H9 (cell line): ENCODE results near the gene CD46. TPM values are rescaled to one million over a fixed set of nuclear protein-coding genes. Genes with fewer than 3 reads are reported as not detected.

Experiments used
- DNase-seq: peaks from one replicate; pipeline ENCODE4 v3.0.0-alpha.2; 2017
- H2AFZ ChIP-seq: one replicate; pipeline ENCODE4 v1.6.1; 2013; ENCODE audit warnings: mild to moderate bottlenecking, low read length, control low read depth, moderate library complexity
- H2AK5ac ChIP-seq: 2 replicates; pipeline ENCODE4 v1.6.1; 2013; ENCODE audit warnings: low read length, control low read depth, mixed read lengths; ENCODE audit not compliant: insufficient read length
- H2BK120ac ChIP-seq: one replicate; pipeline ENCODE4 v1.6.1; 2013; ENCODE audit warnings: low read depth, mild to moderate bottlenecking, low read length, control low read depth, inconsistent platforms; ENCODE audit not compliant: poor library complexity, severe bottlenecking
- H2BK12ac ChIP-seq: 2 replicates; pipeline ENCODE4 v1.6.1; 2013; ENCODE audit warnings: low read length, control low read depth, mixed read lengths, low read depth; ENCODE audit not compliant: insufficient read length
- H2BK15ac ChIP-seq: 2 replicates; pipeline ENCODE4 v1.6.1; 2013; ENCODE audit warnings: low read depth, low read length, control low read depth
- H2BK20ac ChIP-seq: one replicate; pipeline ENCODE4 v1.6.1; 2013; ENCODE audit warnings: low read depth, mild to moderate bottlenecking, low read length, control low read depth, inconsistent platforms; ENCODE audit not compliant: poor library complexity, severe bottlenecking
- H2BK5ac ChIP-seq: 2 replicates; pipeline ENCODE4 v1.6.1; 2013; ENCODE audit warnings: low read length, control low read depth, mixed read lengths; ENCODE audit not compliant: insufficient read length
- H3K14ac ChIP-seq: 2 replicates; pipeline ENCODE4 v1.6.1; 2013; ENCODE audit warnings: low read length, control low read depth; ENCODE audit not compliant: insufficient read depth
- H3K18ac ChIP-seq: 2 replicates; pipeline ENCODE4 v1.6.1; 2013; ENCODE audit warnings: low read depth, mild to moderate bottlenecking, mixed read lengths, low read length, control low read depth; ENCODE audit not compliant: insufficient read length
- H3K23ac ChIP-seq: 2 replicates; pipeline ENCODE4 v1.6.1; 2013; ENCODE audit warnings: low read length, control low read depth, mixed read lengths, low read depth; ENCODE audit not compliant: insufficient read length
- H3K23me2 ChIP-seq: 2 replicates; pipeline ENCODE4 v1.6.1; 2013; ENCODE audit warnings: low read depth, mild to moderate bottlenecking, mixed read lengths, low read length, control low read depth; ENCODE audit not compliant: insufficient read length, poor library complexity, severe bottlenecking
- H3K27ac ChIP-seq: 2 replicates; pipeline ENCODE4 v1.5.1; 2013; ENCODE audit warnings: low read length, control low read depth, mixed read lengths, low read depth; ENCODE audit not compliant: insufficient read length
- H3K27me3 ChIP-seq: 2 replicates; pipeline ENCODE4 v1.6.1; 2013; ENCODE audit warnings: low read length, control low read depth, inconsistent platforms; ENCODE audit not compliant: insufficient read depth
- H3K4ac ChIP-seq: 2 replicates; pipeline ENCODE4 v1.6.1; 2013; ENCODE audit warnings: low read depth, mild to moderate bottlenecking, control low read depth, inconsistent platforms, low read length, moderate library complexity
- H3K4me1 ChIP-seq: 2 replicates; pipeline ENCODE4 v1.6.1; 2013; ENCODE audit warnings: low read length, control low read depth, inconsistent platforms; ENCODE audit not compliant: insufficient read depth
- H3K4me2 ChIP-seq: 2 replicates; pipeline ENCODE4 v1.6.1; 2013; ENCODE audit warnings: low read length, control low read depth, mixed read lengths; ENCODE audit not compliant: insufficient read length, insufficient read depth
- H3K56ac ChIP-seq: 2 replicates; pipeline ENCODE4 v1.6.1; 2013; ENCODE audit warnings: low read depth, mild to moderate bottlenecking, mixed read lengths, low read length, control low read depth; ENCODE audit not compliant: insufficient read length
- H3K79me1 ChIP-seq: 2 replicates; pipeline ENCODE4 v1.6.1; 2013; ENCODE audit warnings: low read depth, mild to moderate bottlenecking, moderate library complexity, low read length, control low read depth, inconsistent platforms; ENCODE audit not compliant: insufficient read depth, poor library complexity, severe bottlenecking
- H3K79me2 ChIP-seq: 2 replicates; pipeline ENCODE4 v1.6.1; 2013; ENCODE audit warnings: low read length, control low read depth, inconsistent platforms; ENCODE audit not compliant: insufficient read depth
- H3K9ac ChIP-seq: 2 replicates; pipeline ENCODE4 v1.6.1; 2013; ENCODE audit warnings: low read length, control low read depth, mixed read lengths; ENCODE audit not compliant: insufficient read length; ENCODE audit errors: extremely low read depth
- H3K9me3 ChIP-seq: one replicate; pipeline ENCODE4 v1.6.1; 2013; ENCODE audit warnings: low read depth, low read length, inconsistent platforms; ENCODE audit not compliant: control insufficient read depth
- H3T11ph ChIP-seq: one replicate; pipeline ENCODE4 v1.6.1; 2013; ENCODE audit warnings: mild to moderate bottlenecking, low read length, control low read depth, inconsistent platforms
- H4K20me1 ChIP-seq: one replicate; pipeline ENCODE4 v1.6.1; 2013; ENCODE audit not compliant: control insufficient read depth, insufficient read length, insufficient read depth
- H4K5ac ChIP-seq: 2 replicates; pipeline ENCODE4 v1.6.1; 2013; ENCODE audit warnings: low read depth, mild to moderate bottlenecking, mixed read lengths, low read length, control low read depth; ENCODE audit not compliant: insufficient read length
- H4K8ac ChIP-seq: replicated peaks from 2 replicates; pipeline ENCODE4 v1.6.1; 2013; ENCODE audit warnings: low read length, control low read depth, mixed read lengths, low read depth; ENCODE audit not compliant: insufficient read length
- H4K91ac ChIP-seq: 2 replicates; pipeline ENCODE4 v1.6.1; 2013; ENCODE audit warnings: low read depth, mild to moderate bottlenecking, moderate library complexity, mixed read lengths, low read length, control low read depth; ENCODE audit not compliant: insufficient read length
- H3K27ac Mint-ChIP-seq, 3 experiments: 2 replicates in 2 of 3; 3 replicates in 1 of 3; pipeline ENCODE4 v1.8.0; 2020 to 2021; ENCODE audit warnings: mixed read lengths in 3 of 3, mild to moderate bottlenecking in 1 of 3, moderate library complexity in 1 of 3
- H3K27me3 Mint-ChIP-seq: 2 replicates; pipeline ENCODE4 v1.8.0; 2021; ENCODE audit warnings: low read depth, mild to moderate bottlenecking, moderate library complexity, mixed read lengths
- H3K36me3 Mint-ChIP-seq, 3 experiments: 2 replicates in 2 of 3; 3 replicates in 1 of 3; pipeline ENCODE4 v1.8.0; 2020 to 2021; ENCODE audit warnings: low read depth in 3 of 3, mixed read lengths in 3 of 3; ENCODE audit not compliant: insufficient read depth in 1 of 3
- H3K4me1 Mint-ChIP-seq, 2 experiments: 2 replicates each; pipeline ENCODE4 v1.8.0; 2020; ENCODE audit warnings: mixed read lengths in 2 of 2
- H3K4me3 Mint-ChIP-seq, 2 experiments: 2 replicates in 1 of 2; 3 replicates in 1 of 2; pipeline ENCODE4 v1.8.0; 2020 to 2021; ENCODE audit warnings: mild to moderate bottlenecking in 2 of 2, mixed read lengths in 2 of 2, moderate library complexity in 1 of 2
- H3K9me3 Mint-ChIP-seq, 2 experiments: 2 replicates in 1 of 2; 3 replicates in 1 of 2; pipeline ENCODE4 v1.8.0; 2020; ENCODE audit warnings: mild to moderate bottlenecking in 2 of 2, mixed read lengths in 2 of 2, moderate library complexity in 1 of 2
- CTCF ChIP-seq: fragments of 200-600 bp; sonication (generic); conservative IDR thresholded peaks from 3 replicates; pipeline ENCODE4 v1.8.0; 2021; ENCODE audit warnings: antibody characterized with exemption, mild to moderate bottlenecking
- WGBS: extraction: QIAGEN DNeasy Blood & Tissue Kit; methylation state at CpG from one replicate; pipeline ENCODE4 v1.1.7; 2013; ENCODE audit warnings: missing lambda C conversion rate, low lambda C conversion rate, mixed read lengths; ENCODE audit not compliant: insufficient read length; ENCODE audit errors: extremely low coverage; 5-methylcytosine and 5-hydroxymethylcytosine counted together
- total RNA-seq: library from RNA; stranded (reverse); gene quantifications from 2 replicates; pipeline ENCODE4 v1.2.1, GENCODE V29; 2021

CD46 gene
- total RNA-seq, 1 experiment from 2014 or later, result 89.2 TPM

GRCh38 chr1:207807690-207808321 lies 56.0 kb downstream of the CD46 start:
- Histone ChIP-seq H4K20me1 (no peaks in the 10 kb centered on the region), H3T11ph (no peak overlapping the region), H2BK120ac (no peak overlapping the region), H2AK5ac (no peak overlapping the region), H3K23me2 (no peaks in the 10 kb centered on the region), H4K8ac (no peak overlapping the region), H3K9me3 (no peaks in the 10 kb centered on the region), H3K79me2 (no peaks in the 10 kb centered on the region), H2BK12ac (no peak overlapping the region), H3K4ac (no peak overlapping the region), H3K18ac (no peak overlapping the region), H3K4me2 (no peak overlapping the region), H3K79me1 (no peaks in the 10 kb centered on the region), H4K91ac (no peak overlapping the region), H3K56ac (no peak overlapping the region), H3K4me1 (no peaks in the 10 kb centered on the region), H4K5ac (no peak overlapping the region), H3K14ac (no peak overlapping the region; the same call in 1 of the 2 replicates), H2AFZ (no peak overlapping the region), H2BK20ac (no peak overlapping the region), H2BK5ac (no peak overlapping the region), H3K27ac (no peak overlapping the region), H2BK15ac (no peak overlapping the region), H3K9ac (no peak overlapping the region), H3K27me3 (no peaks in the 10 kb centered on the region), H3K23ac (no peak overlapping the region)
- Mint-ChIP-seq H3K4me3 (no peak overlapping the region), H3K27ac (no peak overlapping the region), H3K36me3 (no peaks in the 10 kb centered on the region; a peak in 1 of 7 replicates), H3K27me3 (no peaks in the 10 kb centered on the region), H3K4me1 (peaks cover 16 to 25% of the 10 kb centered on the region in 2 experiments), H3K9me3 (no peaks in the 10 kb centered on the region; a peak in 1 of 5 replicates)
- no peak for TF ChIP-seq CTCF
- WGBS, result no CpG with 5 or more reads among the region's 13 CpGs
- no peak for DNase-seq
